ENCODE data around the gene DUSP5. TPM values are rescaled to one million over a fixed set of nuclear protein-coding genes. Genes with fewer than 3 reads are reported as not detected.

The DUSP5 gene
- total and polyA plus RNA-seq, 7 donors: 1.2 to 77.5 (median 2.1) TPM

DNA sequence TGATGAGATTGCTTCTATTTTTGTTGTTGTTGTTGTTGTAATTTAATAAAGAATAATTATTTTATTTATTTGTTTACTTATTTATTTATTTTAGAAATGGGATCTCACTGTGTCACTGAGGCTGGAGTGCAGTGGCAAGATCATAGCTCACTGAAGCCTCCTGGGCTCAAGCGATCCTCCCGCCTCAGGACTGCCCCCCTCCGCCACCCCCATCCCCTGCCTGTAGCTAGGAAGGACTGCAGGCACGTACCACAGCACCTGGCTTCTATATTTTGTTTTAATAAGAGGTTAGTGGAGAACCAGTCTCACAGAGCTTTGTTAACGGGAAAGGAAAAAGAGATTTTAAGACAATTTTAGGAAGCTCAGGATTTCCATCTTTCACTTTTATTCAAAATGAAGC, 50.3 kb downstream of the DUSP5 start:
- Histone ChIP-seq H3K9me3 (no peaks in the 10 kb centered on the region), H3K27me3 (ENCODE audit: insufficient read depth in 3 of 3, low read length in 2 of 3) (peaks cover 0 to 13% (median 1%) of the 10 kb centered on the region in 3 donors), H3K36me3 (ENCODE audit: insufficient read depth in 1 of 2, low read depth in 1 of 2) (no peaks in the 10 kb centered on the region), H3K4me1 (no peaks in the 10 kb centered on the region), H3K27ac (no peak overlapping the region), H3K4me3 (no peak overlapping the region)
- TF ChIP-seq, protein P1, sequence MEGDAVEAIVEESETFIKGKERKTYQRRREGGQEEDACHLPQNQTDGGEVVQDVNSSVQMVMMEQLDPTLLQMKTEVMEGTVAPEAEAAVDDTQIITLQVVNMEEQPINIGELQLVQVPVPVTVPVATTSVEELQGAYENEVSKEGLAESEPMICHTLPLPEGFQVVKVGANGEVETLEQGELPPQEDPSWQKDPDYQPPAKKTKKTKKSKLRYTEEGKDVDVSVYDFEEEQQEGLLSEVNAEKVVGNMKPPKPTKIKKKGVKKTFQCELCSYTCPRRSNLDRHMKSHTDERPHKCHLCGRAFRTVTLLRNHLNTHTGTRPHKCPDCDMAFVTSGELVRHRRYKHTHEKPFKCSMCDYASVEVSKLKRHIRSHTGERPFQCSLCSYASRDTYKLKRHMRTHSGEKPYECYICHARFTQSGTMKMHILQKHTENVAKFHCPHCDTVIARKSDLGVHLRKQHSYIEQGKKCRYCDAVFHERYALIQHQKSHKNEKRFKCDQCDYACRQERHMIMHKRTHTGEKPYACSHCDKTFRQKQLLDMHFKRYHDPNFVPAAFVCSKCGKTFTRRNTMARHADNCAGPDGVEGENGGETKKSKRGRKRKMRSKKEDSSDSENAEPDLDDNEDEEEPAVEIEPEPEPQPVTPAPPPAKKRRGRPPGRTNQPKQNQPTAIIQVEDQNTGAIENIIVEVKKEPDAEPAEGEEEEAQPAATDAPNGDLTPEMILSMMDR (IDR thresholded peaks at IDR 0.05): no peak
- DNase-seq (no peak), ATAC-seq (no peak)
- 52 to 55% (median 55%) methylated on average over 5 of the region's 5 CpGs for WGBS, 3 donors
- intact Hi-C loops (cut with DNase I): loop anchor here (5.0 kb wide), 2 partner anchors 196 to 411 kb away; no protein-coding TSS in a partner anchor

DNA sequence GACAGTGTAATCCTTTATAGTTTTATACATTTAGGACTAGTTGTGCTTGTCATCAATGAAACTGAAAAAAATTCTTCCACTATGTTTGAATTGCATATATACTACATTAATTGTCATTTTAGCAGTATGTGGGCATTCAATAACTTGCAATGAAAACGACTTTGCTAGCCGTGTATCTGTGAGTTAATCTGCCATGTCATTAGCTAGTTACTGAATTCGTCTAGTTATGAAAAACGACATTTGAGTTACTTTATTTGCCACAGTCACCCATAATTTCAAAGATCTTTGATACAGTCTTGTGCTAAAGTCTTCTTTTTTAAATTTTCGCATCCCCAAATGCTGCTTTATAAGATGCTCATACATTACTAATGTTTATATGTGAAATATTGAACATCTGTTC, 51.5 kb downstream of the DUSP5 start:
- intact Hi-C loops (cut with DNase I): loop anchor here (5.0 kb wide), 2 partner anchors 197 to 412 kb away; no protein-coding TSS in a partner anchor
- H3K36me3 ChIP-seq (ENCODE audit: insufficient read depth in 1 of 2, low read depth in 1 of 2): no peaks in the 10 kb centered on the region
- H3K27me3 ChIP-seq (ENCODE audit: insufficient read depth in 3 of 3, low read length in 2 of 3): peaks cover 0 to 13% (median 1%) of the 10 kb centered on the region in 3 donors
- DNase-seq: no peak
- TF ChIP-seq, protein P1 (IDR thresholded peaks at IDR 0.05): no peak
- no peak overlapping the region for H3K4me3 ChIP-seq
- no peak overlapping the region for H3K27ac ChIP-seq
- no peaks in the 10 kb centered on the region for H3K4me1 ChIP-seq
- no peaks in the 10 kb centered on the region for H3K9me3 ChIP-seq
- WGBS, 3 donors: 70 to 71% (median 70%) methylated on average over 5 of the region's 5 CpGs
- ATAC-seq: no peak

DNA sequence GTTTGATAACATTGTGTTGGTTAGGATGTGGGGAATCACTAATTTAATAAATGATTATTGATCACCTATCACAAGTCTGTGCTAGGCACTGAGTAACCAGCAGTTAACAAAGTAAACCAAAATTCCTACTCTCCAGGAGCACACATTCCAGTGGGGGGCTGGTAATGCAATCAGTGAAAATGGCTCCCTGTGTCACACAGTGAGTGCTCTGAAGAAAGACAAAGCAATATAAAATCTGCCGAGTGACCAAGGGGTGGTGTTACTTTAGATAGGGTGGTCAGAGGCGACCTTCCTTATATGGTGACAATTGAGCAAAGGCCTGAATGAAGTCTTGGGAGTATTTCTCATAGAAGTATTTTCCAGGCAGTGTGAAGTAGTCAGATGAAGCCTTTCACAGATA, 56.2 kb downstream of the DUSP5 start:
- Histone ChIP-seq H3K27me3 (ENCODE audit: insufficient read depth in 3 of 3, low read length in 2 of 3) (peaks cover 0 to 13% (median 3%) of the 10 kb centered on the region in 3 donors), H3K9me3 (no peaks in the 10 kb centered on the region), H3K4me3 (no peak overlapping the region), H3K27ac (no peak overlapping the region), H3K4me1 (no peaks in the 10 kb centered on the region), H3K36me3 (ENCODE audit: insufficient read depth in 1 of 2, low read depth in 1 of 2) (no peaks in the 10 kb centered on the region)
- ATAC-seq (no peak), DNase-seq (no peak)
- intact Hi-C loops (cut with DNase I): no loop called here
- TF ChIP-seq, protein P1 (IDR thresholded peaks at IDR 0.05): no peak
- WGBS, 3 donors: 37 to 62% (median 40%) methylated on average over 2 of the region's 2 CpGs

DNA sequence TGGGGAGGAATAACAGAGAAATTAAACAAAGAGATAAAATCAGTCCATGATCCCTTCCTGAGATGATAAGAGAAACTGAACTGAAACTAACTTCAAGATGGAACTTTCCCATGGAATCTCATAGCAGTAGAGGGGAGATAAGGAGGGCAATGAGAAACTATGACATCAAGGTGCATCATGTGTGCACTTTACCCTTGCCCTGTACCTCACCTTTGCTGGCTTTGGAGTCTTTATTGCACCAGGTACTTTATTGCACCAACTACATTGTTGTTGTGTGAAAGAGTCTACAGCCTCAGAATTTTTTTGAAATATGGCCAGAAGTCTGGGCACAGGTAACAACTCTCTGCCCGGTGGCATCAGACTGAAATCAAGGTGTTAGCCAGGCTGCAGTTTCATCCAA, 58.6 kb downstream of the DUSP5 start:
- no peak overlapping the region for H3K27ac ChIP-seq
- no peaks in the 10 kb centered on the region for H3K4me1 ChIP-seq
- 93% methylated on average over 1 of the region's 1 CpG for WGBS, 3 donors
- DNase-seq (no peak), ATAC-seq (no peak)
- no peaks in the 10 kb centered on the region for H3K9me3 ChIP-seq
- TF ChIP-seq, protein P1 (IDR thresholded peaks at IDR 0.05): no peak
- intact Hi-C loops (cut with DNase I): loop anchor here in 1 of 2 donors (5.0 kb wide), 1 partner anchor 419 kb away; no protein-coding TSS in a partner anchor
- no peaks in the 10 kb centered on the region for H3K36me3 ChIP-seq (ENCODE audit: insufficient read depth in 1 of 2, low read depth in 1 of 2)
- peaks cover 3 to 7% (median 3%) of the 10 kb centered on the region in 3 donors for H3K27me3 ChIP-seq (ENCODE audit: insufficient read depth in 3 of 3, low read length in 2 of 3)
- H3K4me3 ChIP-seq: no peak overlapping the region
